Fibroblast of lung (primary cell): ENCODE data around the gene SALL1. TPM values are rescaled to one million over a fixed set of nuclear protein-coding genes. Genes with fewer than 3 reads are reported as not detected.

Source experiments
- DNase-seq, 2 donors: peaks; one replicate each; pipeline versions ENCODE4 v3.0.0 to v3.0.0-alpha.2; 2010; ENCODE audit warnings: low read depth in 2 of 2
- H2AFZ ChIP-seq: 2 replicates; pipeline ENCODE4 v1.5.1; 2012; ENCODE audit warnings: low read length, control low read depth, inconsistent platforms
- H3K27ac ChIP-seq: 2 replicates; pipeline ENCODE4 v1.5.1; 2011; ENCODE audit warnings: low read length, control low read depth; ENCODE audit not compliant: insufficient read depth
- H3K27me3 ChIP-seq: 2 replicates; pipeline ENCODE4 v1.5.1; 2011; ENCODE audit warnings: mild to moderate bottlenecking, low read length; ENCODE audit not compliant: control insufficient read depth, insufficient read depth
- H3K36me3 ChIP-seq: 2 replicates; pipeline ENCODE4 v1.5.1; 2011; ENCODE audit warnings: low read length; ENCODE audit not compliant: control insufficient read depth, insufficient read depth
- H3K4me1 ChIP-seq: 2 replicates; pipeline ENCODE4 v1.5.1; 2011; ENCODE audit warnings: low read length; ENCODE audit not compliant: control insufficient read depth, insufficient read depth; ENCODE audit errors: extremely low read depth
- H3K4me2 ChIP-seq: 2 replicates; pipeline ENCODE4 v1.5.1; 2011; ENCODE audit warnings: low read length, control low read depth; ENCODE audit not compliant: insufficient read depth; ENCODE audit errors: extremely low read depth
- H3K4me3 ChIP-seq, 4 experiments: fragments of 200-600 bp in 1 of 4; sonication (generic) in 1 of 4; replicated peaks in 1 of 4; 2 replicates each; pipeline ENCODE4 v1.5.1; 2011 to 2016; ENCODE audit warnings: low read length in 4 of 4, low read depth in 3 of 4, mild to moderate bottlenecking in 3 of 4, control low read depth in 2 of 4, inconsistent platforms in 1 of 4, mixed read lengths in 1 of 4; ENCODE audit not compliant: insufficient read depth in 1 of 4; ENCODE audit errors: control extremely low read depth in 1 of 4
- H3K79me2 ChIP-seq: 2 replicates; pipeline ENCODE4 v1.5.1; 2012; ENCODE audit warnings: mild to moderate bottlenecking, low read length, inconsistent platforms; ENCODE audit not compliant: control insufficient read depth, insufficient read depth
- H3K9ac ChIP-seq: 2 replicates; pipeline ENCODE4 v1.5.1; 2011; ENCODE audit warnings: mild to moderate bottlenecking, low read length, control low read depth; ENCODE audit not compliant: insufficient read depth
- H3K9me3 ChIP-seq: 2 replicates; pipeline ENCODE4 v1.5.1; 2012; ENCODE audit warnings: low read depth, low read length; ENCODE audit not compliant: control insufficient read depth, insufficient read depth
- H4K20me1 ChIP-seq: 2 replicates; pipeline ENCODE4 v1.5.1; 2011; ENCODE audit warnings: low read length; ENCODE audit not compliant: control insufficient read depth, insufficient read depth; ENCODE audit errors: extremely low read depth
- EZH2 ChIP-seq: IDR thresholded peaks from 2 replicates; pipeline ENCODE4 v1.5.1; 2012; ENCODE audit warnings: low read length, control low read depth, mild to moderate bottlenecking; ENCODE audit errors: missing control alignments
- polyA plus RNA-seq, 2 donors: library from polyadenylated mRNA; depleted of rRNA in 1 of 2; stranded (reverse) in 1 of 2; unstranded in 1 of 2; fragments of >200 nt; gene quantifications; 2 replicates each; pipeline ENCODE4 v1.2.1, GENCODE V29; 2011 to 2012; ENCODE audit warnings: missing spikeins in 1 of 2
- total RNA-seq: library from RNA; depleted of rRNA; stranded (reverse); fragments of >200 nt; gene quantifications from 2 replicates; pipeline ENCODE4 v1.2.1, GENCODE V29; 2014
- TF ChIP-seq, protein P1 (sequence below), 2 donors: IDR thresholded peaks in 1 of 2; conservative IDR thresholded peaks in 1 of 2; 1 replicate in 1 of 2; 2 replicates in 1 of 2; pipeline ENCODE4 v1.5.1; 2011 to 2012; ENCODE audit warnings: low read length in 2 of 2, control low read depth in 1 of 2, inconsistent platforms in 1 of 2, low read depth in 1 of 2, mild to moderate bottlenecking in 1 of 2

The SALL1 gene
- total and polyA plus RNA-seq, 2 donors (not counting 1 experiment from before 2014, with no cell fraction given): 0.10 to 0.17 TPM

DNA sequence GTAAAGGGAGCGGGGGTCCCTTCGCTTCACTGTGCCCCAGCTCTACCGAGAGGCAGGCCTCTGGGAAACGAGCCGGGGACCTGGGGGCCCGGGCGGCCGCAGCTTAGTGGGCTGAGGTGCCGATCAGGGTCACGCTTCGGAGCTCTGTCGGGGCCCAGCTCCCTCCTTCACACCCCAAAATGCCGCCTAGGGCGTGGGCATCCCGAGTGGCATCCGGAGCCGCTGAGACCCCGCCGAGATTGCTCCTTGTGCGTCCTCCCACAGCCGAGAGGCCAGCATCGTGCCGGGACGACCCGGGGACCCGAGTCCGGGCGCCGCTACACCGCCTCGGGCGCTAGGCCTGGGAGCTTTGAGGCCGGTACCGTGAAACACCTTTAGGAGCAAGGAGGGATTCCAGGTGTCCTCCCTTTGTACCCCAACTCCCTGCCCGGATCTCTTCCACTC, 1.3 kb downstream of the SALL1 start:
- TF ChIP-seq, protein P1, sequence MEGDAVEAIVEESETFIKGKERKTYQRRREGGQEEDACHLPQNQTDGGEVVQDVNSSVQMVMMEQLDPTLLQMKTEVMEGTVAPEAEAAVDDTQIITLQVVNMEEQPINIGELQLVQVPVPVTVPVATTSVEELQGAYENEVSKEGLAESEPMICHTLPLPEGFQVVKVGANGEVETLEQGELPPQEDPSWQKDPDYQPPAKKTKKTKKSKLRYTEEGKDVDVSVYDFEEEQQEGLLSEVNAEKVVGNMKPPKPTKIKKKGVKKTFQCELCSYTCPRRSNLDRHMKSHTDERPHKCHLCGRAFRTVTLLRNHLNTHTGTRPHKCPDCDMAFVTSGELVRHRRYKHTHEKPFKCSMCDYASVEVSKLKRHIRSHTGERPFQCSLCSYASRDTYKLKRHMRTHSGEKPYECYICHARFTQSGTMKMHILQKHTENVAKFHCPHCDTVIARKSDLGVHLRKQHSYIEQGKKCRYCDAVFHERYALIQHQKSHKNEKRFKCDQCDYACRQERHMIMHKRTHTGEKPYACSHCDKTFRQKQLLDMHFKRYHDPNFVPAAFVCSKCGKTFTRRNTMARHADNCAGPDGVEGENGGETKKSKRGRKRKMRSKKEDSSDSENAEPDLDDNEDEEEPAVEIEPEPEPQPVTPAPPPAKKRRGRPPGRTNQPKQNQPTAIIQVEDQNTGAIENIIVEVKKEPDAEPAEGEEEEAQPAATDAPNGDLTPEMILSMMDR (conservative IDR thresholded peaks at IDR 0.05 in 1 of 2, IDR thresholded peaks at IDR 0.05 in 1 of 2; ENCODE audit: low read depth in 1 of 2, low read length in 2 of 2): no peak
- TF ChIP-seq EZH2: no peak
- Histone ChIP-seq H2AFZ (no peak overlapping the region), H3K27ac (no peak overlapping the region), H3K9me3 (no peaks in the 10 kb centered on the region), H3K79me2 (no peaks in the 10 kb centered on the region), H3K9ac (no peak overlapping the region), H3K27me3 (peaks cover 39% of the 10 kb centered on the region), H3K4me2 (no peak overlapping the region), H3K4me3 (peak overlapping the region in 2 of 4 experiments; percentile 17 to 52), H4K20me1 (no peaks in the 10 kb centered on the region), H3K36me3 (no peaks in the 10 kb centered on the region), H3K4me1 (no peaks in the 10 kb centered on the region)
- DNase-seq: no peak

GRCh38 chr16:51149251-51149661, 1.8 kb downstream of the SALL1 start:
- peak in 1 of 2 donors; percentile 44 for DNase-seq
- Histone ChIP-seq H3K4me2 (no peak overlapping the region), H4K20me1 (no peaks in the 10 kb centered on the region), H3K36me3 (no peaks in the 10 kb centered on the region), H3K27ac (no peak overlapping the region), H3K4me1 (no peaks in the 10 kb centered on the region), H3K79me2 (no peaks in the 10 kb centered on the region), H3K27me3 (peaks cover 37% of the 10 kb centered on the region), H3K9me3 (no peaks in the 10 kb centered on the region), H2AFZ (no peak overlapping the region), H3K9ac (no peak overlapping the region), H3K4me3 (peak overlapping the region in 1 of 4 experiments; percentile 52)
- TF ChIP-seq EZH2: no peak
- TF ChIP-seq, protein P1 (conservative IDR thresholded peaks at IDR 0.05 in 1 of 2, IDR thresholded peaks at IDR 0.05 in 1 of 2; ENCODE audit: low read depth in 1 of 2, low read length in 2 of 2): no peak

DNA sequence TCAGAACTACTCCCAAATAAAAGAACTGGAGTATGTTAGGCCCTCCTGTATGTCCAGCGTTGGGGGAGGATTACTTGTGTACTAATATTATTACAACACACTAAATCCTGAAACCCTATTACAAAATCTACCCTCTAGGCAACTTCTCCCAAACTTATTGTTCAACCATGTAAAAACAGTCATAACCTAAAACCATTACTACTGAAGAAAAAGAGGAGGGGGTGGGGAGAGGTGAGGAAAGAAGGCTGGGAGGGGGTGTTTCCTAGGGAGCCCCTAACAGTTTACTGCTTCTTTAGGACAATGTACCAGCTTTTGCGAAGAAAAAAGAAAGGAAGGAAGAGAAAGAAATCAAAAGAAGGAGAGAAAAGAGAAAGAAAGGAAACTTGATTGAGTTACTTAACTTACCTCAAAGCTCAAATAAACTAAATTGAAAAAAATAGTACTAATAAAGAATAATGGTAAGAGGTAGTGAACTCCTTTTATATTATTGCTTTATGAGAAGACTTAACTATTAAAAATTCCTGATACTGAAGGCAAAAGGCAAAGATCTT, 2.3 kb downstream of the SALL1 start:
- no peaks in the 10 kb centered on the region for H4K20me1 ChIP-seq
- no peaks in the 10 kb centered on the region for H3K79me2 ChIP-seq
- no peaks in the 10 kb centered on the region for H3K9me3 ChIP-seq
- peak in 1 of 2 donors; percentile 27 for DNase-seq
- no peak overlapping the region for H3K4me3 ChIP-seq
- no peak overlapping the region for H3K4me2 ChIP-seq
- TF ChIP-seq, protein P1 (conservative IDR thresholded peaks at IDR 0.05 in 1 of 2, IDR thresholded peaks at IDR 0.05 in 1 of 2; ENCODE audit: low read depth in 1 of 2, low read length in 2 of 2): no peak
- no peak for TF ChIP-seq EZH2
- no peak overlapping the region for H3K9ac ChIP-seq
- H3K27ac ChIP-seq: no peak overlapping the region
- no peak overlapping the region for H2AFZ ChIP-seq
- no peaks in the 10 kb centered on the region for H3K36me3 ChIP-seq
- peaks cover 37% of the 10 kb centered on the region for H3K27me3 ChIP-seq
- no peaks in the 10 kb centered on the region for H3K4me1 ChIP-seq
